B cell (primary cell): ENCODE measurements around the gene EML6.

Source experiments
- CTCF ChIP-seq: fragments of 200-600 bp; IDR thresholded peaks from one replicate; pipeline ENCODE4 v1.8.0; 2022; ENCODE audit warnings: antibody characterized with exemption, mild to moderate bottlenecking
- EZH2 ChIP-seq: IDR thresholded peaks from 2 replicates; pipeline ENCODE4 v1.6.1; 2012; ENCODE audit warnings: borderline replicate concordance, low read depth, mild to moderate bottlenecking, moderate library complexity, low read length; ENCODE audit not compliant: insufficient read depth, poor library complexity, severe bottlenecking

DNA sequence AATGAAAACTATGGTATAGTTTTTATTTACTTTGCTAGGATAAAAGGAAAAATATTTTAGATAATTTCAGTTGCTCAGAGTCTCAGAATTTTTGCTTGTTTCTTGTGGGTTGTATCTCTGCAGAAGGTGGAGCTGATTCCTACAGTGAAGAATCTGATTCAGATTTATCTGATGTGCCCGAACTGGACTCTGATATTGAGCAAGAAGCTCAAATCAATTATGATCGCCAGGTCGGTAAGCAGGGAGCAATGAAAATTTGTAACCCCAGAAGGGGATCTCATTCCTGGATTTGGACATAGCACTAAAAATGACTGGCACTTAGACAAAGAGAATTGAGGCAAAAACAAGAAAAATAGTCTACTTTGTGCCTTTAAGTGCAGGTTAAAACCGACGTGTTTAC lies 140.2 kb downstream of the EML6 start:
- TF ChIP-seq CTCF, result no peak
- TF ChIP-seq EZH2, result no peak
